Right atrium auricular region (tissue), 2 donors: ENCODE measurements around the gene PIGB. TPM values are rescaled to one million over a fixed set of nuclear protein-coding genes. Genes with fewer than 3 reads are reported as not detected.
"Not testable (repeated sequence)": the region's sequence is repeated elsewhere in the genome, so short reads cannot be mapped to it uniquely, and the experiment has no call there.

Experiments
- DNase-seq: peaks from one replicate; pipeline ENCODE4 v3.0.0-alpha.2; 2019; ENCODE audit warnings: low spot score
- H3K27ac ChIP-seq, 2 donors: fragments of 200-600 bp; sonication (generic); 1 replicate in 1 of 2; 2 replicates in 1 of 2; pipeline ENCODE4 v1.5.1; 2016 to 2019
- H3K27me3 ChIP-seq, 2 donors: fragments of 200-600 bp; sonication (generic); one replicate each; pipeline versions ENCODE4 v1.5.1 to v1.6.0; 2017 to 2019
- H3K36me3 ChIP-seq: fragments of 200-600 bp; sonication (generic); one replicate; pipeline ENCODE4 v1.5.1; 2016
- H3K4me1 ChIP-seq, 2 donors: fragments of 200-600 bp; sonication (generic); one replicate each; pipeline versions ENCODE4 v1.5.1 to v1.6.0; 2017 to 2019
- H3K4me3 ChIP-seq, 2 donors: fragments of 200-600 bp; sonication (generic); 1 replicate in 1 of 2; 2 replicates in 1 of 2; pipeline ENCODE4 v1.5.1; 2017 to 2019; ENCODE audit warnings: mild to moderate bottlenecking in 1 of 2, moderate library complexity in 1 of 2
- H3K9me3 ChIP-seq, 2 donors: fragments of 200-600 bp; sonication (generic); one replicate each; pipeline ENCODE4 v1.5.1; 2019
- total RNA-seq, 2 donors: library from RNA; depleted of rRNA; stranded (reverse); fragments of >200 nt; gene quantifications; one replicate each; pipeline ENCODE4 v1.1.0, GENCODE V29; 2016
- TF ChIP-seq, protein P1 (sequence below), 2 donors: fragments of 200-600 bp; sonication (generic); IDR thresholded peaks; one replicate each; pipeline ENCODE4 v1.5.1; 2019; ENCODE audit warnings: antibody characterized with exemption in 2 of 2

The PIGB gene
- total RNA-seq, 2 donors from 2014 or later: 3.2 to 3.3 TPM

DNA sequence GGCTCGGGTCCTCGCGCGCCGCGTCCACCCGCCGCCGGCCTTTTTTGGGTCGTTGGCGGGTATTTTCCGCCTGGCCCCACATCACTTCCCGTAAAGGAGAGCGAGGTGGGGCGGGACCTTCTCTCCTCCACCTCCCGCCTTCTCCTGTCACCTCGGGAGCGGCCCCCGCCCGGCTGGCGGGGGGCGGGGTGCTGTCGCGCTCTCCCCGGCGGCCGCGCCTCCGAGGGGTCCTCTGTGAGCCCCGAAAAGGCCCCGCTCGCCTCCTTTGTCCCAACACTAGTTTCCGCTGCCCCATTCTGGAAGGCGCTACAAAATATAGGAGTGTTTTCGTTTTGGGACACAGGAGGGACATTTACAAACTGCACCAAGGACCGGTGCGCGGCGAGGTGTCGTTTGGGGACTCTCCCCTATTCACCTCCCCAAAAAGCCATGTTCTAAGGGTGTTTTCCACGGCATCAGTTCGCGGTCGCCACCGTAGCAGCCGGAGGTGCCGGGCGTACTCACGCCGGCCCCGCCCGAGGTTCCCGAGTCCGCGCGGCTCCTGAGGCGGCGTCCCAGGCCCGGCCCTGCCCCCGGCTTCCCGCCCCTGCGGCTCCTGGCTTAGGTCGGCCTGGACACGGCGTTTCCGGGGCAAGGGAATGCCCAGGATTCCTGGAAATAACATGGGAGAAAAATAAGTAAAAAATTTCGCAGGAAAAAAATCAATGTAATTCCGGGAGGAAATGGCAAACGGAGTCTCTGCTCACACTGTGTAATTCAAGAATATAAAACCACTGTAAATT lies 29.1 kb upstream of the PIGB start, which contains the start of gene RAB27A:
RAB27A (minus strand) TSS at position 68 of the 782 bp plus-strand sequence. CDS start 54,879 bp downstream, outside the sequence.
- Histone ChIP-seq H3K4me1 (peaks cover 0 to 5% of the 10 kb centered on the region in 2 donors), H3K27me3 (no peaks in the 10 kb centered on the region), H3K4me3 (peak within 1 kb of the TSS; percentile 68 to 87), H3K9me3 (no peaks in the 10 kb centered on the region), H3K27ac (peak within 1 kb of the TSS; percentile 69 to 88), H3K36me3 (no peaks in the 10 kb centered on the region)
- peak; percentile 65 for DNase-seq
- TF ChIP-seq, protein P1, sequence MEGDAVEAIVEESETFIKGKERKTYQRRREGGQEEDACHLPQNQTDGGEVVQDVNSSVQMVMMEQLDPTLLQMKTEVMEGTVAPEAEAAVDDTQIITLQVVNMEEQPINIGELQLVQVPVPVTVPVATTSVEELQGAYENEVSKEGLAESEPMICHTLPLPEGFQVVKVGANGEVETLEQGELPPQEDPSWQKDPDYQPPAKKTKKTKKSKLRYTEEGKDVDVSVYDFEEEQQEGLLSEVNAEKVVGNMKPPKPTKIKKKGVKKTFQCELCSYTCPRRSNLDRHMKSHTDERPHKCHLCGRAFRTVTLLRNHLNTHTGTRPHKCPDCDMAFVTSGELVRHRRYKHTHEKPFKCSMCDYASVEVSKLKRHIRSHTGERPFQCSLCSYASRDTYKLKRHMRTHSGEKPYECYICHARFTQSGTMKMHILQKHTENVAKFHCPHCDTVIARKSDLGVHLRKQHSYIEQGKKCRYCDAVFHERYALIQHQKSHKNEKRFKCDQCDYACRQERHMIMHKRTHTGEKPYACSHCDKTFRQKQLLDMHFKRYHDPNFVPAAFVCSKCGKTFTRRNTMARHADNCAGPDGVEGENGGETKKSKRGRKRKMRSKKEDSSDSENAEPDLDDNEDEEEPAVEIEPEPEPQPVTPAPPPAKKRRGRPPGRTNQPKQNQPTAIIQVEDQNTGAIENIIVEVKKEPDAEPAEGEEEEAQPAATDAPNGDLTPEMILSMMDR (IDR thresholded peaks at IDR 0.05): no peak

DNA sequence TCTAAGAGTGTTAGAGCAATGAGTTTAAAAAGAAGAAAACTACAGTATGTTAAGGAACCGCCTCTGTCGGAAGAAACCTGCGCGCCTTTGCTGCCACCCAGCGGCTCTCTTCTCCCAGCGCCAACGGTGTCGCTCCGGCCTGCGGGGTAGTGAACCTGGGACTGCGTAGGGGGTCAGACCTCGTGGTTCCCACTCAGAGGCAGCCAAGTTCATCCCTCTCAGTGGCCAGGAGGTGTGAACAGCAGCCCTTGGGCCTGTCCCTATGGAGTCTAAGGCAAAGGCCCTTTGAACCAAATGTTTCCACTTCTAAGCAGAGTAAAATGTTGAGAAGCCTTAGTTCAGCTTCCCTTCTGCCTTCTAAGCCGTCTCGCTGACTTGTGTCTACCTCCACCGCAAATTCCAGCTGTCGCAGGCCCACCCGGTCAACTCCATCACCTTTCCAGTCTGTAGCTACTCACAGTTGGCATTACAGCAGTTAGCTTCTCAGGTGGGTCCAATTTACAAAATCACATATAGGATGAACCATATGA lies 28.4 kb upstream of the PIGB start:
- no peaks in the 10 kb centered on the region for H3K9me3 ChIP-seq
- peaks cover 0 to 5% of the 10 kb centered on the region in 2 donors for H3K4me1 ChIP-seq
- no peaks in the 10 kb centered on the region for H3K27me3 ChIP-seq
- TF ChIP-seq, protein P1 (IDR thresholded peaks at IDR 0.05): peak; percentile 79 to 94
- H3K27ac ChIP-seq: peak overlapping the region; percentile 69 to 88
- peak overlapping the region; percentile 68 to 87 for H3K4me3 ChIP-seq
- DNase-seq: peak; percentile 87
- no peaks in the 10 kb centered on the region for H3K36me3 ChIP-seq

DNA sequence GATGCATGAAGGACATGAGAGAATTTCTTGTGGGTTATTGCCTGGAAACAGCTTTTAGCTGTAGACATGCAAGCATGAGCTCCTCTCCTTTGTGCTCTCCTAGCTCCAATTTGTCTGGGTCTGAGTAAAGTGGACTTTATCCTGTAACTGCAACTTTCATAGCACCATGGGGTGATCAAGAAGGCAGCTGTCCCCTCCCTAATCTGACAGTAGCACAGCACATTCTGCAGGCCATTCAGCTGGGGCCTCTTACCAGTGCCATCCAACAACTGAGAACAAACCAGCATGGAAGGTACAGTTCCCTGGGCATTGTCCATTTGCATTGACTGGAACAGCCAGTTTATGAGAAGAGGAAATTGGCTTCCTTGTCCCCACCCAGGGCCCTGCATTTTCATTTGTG lies 21.7 kb upstream of the PIGB start:
- TF ChIP-seq, protein P1 (IDR thresholded peaks at IDR 0.05): no peak
- H3K4me3 ChIP-seq: no peak overlapping the region
- DNase-seq: no peak
- no peak overlapping the region for H3K27ac ChIP-seq
- no peaks in the 10 kb centered on the region for H3K9me3 ChIP-seq
- H3K27me3 ChIP-seq: no peaks in the 10 kb centered on the region
- H3K4me1 ChIP-seq: no peaks in the 10 kb centered on the region
- H3K36me3 ChIP-seq: no peaks in the 10 kb centered on the region

DNA sequence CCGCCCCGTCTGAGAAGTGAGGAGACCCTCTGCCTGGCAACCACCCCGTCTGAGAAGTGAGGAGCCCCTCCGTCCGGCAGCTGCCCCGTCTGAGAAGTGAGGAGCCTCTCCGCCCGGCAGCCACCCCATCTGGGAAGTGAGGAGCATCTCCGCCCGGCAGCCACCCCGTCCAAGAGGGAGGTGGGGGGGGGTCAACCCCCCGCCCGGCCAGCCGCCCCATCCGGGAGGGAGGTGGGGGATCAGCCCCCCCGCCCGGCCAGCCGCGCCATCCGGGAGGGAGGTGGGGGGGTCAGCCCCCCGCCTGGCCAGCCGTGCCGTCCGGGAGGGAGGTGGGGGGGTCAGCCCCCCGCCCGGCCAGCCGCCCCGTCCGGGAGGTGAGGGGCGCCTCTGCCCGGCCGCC lies 16.2 kb upstream of the PIGB start:
- DNase-seq, H3K9me3 ChIP-seq, H3K36me3 ChIP-seq, H3K27ac ChIP-seq, H3K4me3 ChIP-seq, H3K27me3 ChIP-seq, H3K4me1 ChIP-seq: not testable (repeated sequence)

DNA sequence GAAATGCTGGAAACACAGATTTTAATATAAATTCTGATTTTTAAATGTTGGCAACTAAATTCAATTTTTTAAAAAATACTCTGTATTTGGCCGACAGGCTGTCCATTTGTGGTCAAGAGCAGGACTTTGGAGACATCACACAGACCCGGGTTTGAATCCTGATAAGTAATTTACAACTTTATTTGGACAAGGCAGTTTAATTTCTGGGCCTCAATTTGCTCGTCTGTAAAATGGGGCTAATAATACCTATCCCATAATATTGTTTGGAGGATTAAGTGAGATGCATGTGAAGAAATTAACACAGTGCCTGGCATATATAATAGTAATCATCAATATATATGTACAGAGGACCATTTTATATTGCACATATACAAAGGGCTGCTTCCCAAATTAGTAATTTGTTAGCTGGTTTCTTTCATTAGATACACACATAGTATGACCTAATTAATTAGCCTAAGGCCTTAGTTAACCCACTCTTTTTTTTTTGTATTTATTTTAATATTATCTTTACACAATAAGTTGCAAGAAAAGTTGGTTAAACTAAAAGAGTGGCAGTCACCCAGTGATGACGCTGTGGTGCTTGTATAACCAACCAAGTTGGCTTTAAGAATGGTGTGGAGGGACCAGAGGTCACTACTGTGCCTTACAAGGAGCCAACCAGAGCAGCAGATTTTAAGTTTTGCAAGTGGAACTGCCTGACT lies 665 bp downstream of the PIGB start:
- Histone ChIP-seq H3K27me3 (no peaks in the 10 kb centered on the region), H3K36me3 (no peaks in the 10 kb centered on the region), H3K4me3 (peak overlapping the region; percentile 76 to 82), H3K27ac (peak overlapping the region; percentile 79 to 95), H3K4me1 (peaks cover 0 to 28% of the 10 kb centered on the region in 2 donors), H3K9me3 (no peaks in the 10 kb centered on the region)
- TF ChIP-seq, protein P1 (IDR thresholded peaks at IDR 0.05): no peak
- DNase-seq: no peak

DNA sequence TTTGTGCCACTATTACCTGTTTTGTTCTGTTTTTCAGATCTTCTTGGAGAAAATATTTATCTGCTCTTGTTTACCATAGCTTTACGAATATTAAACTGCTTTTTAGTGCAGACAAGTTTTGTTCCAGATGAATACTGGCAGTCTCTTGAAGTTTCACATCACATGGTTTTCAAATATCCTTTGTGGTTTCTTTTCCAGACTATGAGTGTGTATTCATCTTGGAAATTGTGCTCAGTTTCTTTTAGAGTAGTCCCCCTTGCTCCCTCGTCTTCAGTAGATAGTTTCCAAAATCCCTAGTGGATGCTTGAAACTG lies 1.2 kb downstream of the PIGB start:
- H3K4me1 ChIP-seq: peaks cover 0 to 28% of the 10 kb centered on the region in 2 donors
- no peak overlapping the region for H3K27ac ChIP-seq
- TF ChIP-seq, protein P1 (IDR thresholded peaks at IDR 0.05): no peak
- H3K4me3 ChIP-seq: no peak overlapping the region
- H3K36me3 ChIP-seq: no peaks in the 10 kb centered on the region
- DNase-seq: no peak
- H3K9me3 ChIP-seq: no peaks in the 10 kb centered on the region
- H3K27me3 ChIP-seq: no peaks in the 10 kb centered on the region
